Measurements from ENCODE around the gene PIGT.
"Not testable (repeated sequence)": the region's sequence is repeated elsewhere in the genome, so short reads cannot be mapped to it uniquely, and the experiment has no call there.

PIGT gene

DNA sequence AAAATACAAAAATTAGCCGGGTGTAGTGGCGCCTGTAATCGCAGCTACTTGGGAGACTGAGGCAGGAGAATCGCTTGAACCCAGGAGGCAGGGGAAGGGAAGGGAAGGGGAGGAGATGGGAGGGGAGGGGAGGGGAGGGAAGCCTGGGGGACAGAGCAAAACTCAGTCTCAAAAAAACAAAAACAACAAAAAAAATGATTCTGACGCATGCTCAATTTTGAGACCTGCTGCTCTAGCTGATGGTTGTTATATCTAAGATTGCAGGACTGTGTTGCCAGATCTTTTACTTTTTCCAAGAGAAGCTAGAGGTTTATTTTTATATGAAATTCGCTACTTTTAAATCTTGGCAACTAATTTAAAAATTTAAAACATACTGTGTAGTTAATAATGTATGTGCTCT lies 51.2 kb downstream of the PIGT start:
- no peak for DNase-seq

GRCh38 chr20:45467861-45468260 lies 51.9 kb downstream of the PIGT start:
- DNase-seq = no peak

GRCh38 chr20:45469336-45470261 lies 53.7 kb downstream of the PIGT start, which contains the start of gene WFDC2:
Gene WFDC2 (plus strand): TSS chr20:45469753. CDS start chr20:45469782, 29 bp downstream.
- no peak for DNase-seq

DNA sequence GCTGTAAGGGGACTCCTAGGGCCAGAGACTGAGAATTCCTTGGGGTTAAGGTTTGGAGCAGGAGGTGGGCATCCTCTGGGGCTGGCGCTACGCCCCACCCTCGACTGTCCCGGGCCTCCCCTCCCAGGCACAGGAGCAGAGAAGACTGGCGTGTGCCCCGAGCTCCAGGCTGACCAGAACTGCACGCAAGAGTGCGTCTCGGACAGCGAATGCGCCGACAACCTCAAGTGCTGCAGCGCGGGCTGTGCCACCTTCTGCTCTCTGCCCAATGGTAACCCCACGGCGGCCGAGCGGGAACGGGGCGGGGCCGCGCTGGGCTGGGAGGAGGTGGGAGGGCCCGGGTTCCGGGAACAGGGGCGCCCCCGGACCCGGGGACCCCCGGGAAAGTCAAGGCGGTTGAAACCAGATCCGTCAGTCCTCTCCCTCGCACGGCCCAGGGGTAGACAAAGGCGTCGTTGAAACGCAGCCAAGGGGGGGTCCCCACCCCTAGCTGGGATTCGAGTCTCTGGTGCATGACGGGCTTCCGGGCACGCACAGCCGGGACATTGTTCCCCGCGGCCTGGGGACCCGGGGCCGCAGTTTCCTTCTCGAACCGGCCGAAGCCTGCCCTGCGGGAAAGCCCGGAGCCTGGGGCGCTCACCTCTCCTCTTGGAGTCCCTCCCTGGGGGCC lies 54.5 kb downstream of the PIGT start:
- DNase-seq = no peak

GRCh38 chr20:45470937-45471336 lies 55.0 kb downstream of the PIGT start:
- peak; percentile 6 for DNase-seq

- DNase-seq = not testable (repeated sequence)
Measured at GRCh38 chr20:45472286-45472685, 56.3 kb downstream of the PIGT start.
